Thymus (tissue), 11 donors: ENCODE results near the gene IGSF21. TPM values are rescaled to one million over a fixed set of nuclear protein-coding genes. Genes with fewer than 3 reads are reported as not detected.
A peak's percentile ranks its signal among the peaks of the same experiment; 100 is the strongest.

Experiments
- DNase-seq, 9 donors: peaks; one replicate each; pipeline ENCODE4 v3.0.0-alpha.2; 2013; ENCODE audit warnings: low spot score in 9 of 9, low read depth in 6 of 9, missing footprints in 1 of 9
- H3K27ac ChIP-seq, 2 donors: one replicate each; pipeline ENCODE4 v1.5.1; 2013; ENCODE audit warnings: control low read depth in 1 of 2, low read depth in 1 of 2, low read length in 1 of 2, mild to moderate bottlenecking in 1 of 2, moderate library complexity in 1 of 2
- H3K27me3 ChIP-seq, 2 donors: one replicate each; pipeline ENCODE4 v1.5.1; 2013; ENCODE audit warnings: low read length in 1 of 2; ENCODE audit not compliant: control insufficient read depth in 2 of 2, insufficient read depth in 1 of 2
- H3K36me3 ChIP-seq, 2 donors: one replicate each; pipeline ENCODE4 v1.5.1; 2013; ENCODE audit warnings: low read length in 1 of 2, mild to moderate bottlenecking in 1 of 2, moderate library complexity in 1 of 2; ENCODE audit not compliant: control insufficient read depth in 2 of 2, insufficient read depth in 2 of 2
- H3K4me1 ChIP-seq, 2 donors: one replicate each; pipeline ENCODE4 v1.5.1; 2013; ENCODE audit warnings: low read length in 2 of 2; ENCODE audit not compliant: control insufficient read depth in 2 of 2, insufficient read depth in 2 of 2
- H3K4me3 ChIP-seq, 2 donors: one replicate each; pipeline ENCODE4 v1.5.1; 2013; ENCODE audit warnings: low read length in 2 of 2, control low read depth in 1 of 2, mild to moderate bottlenecking in 1 of 2
- H3K9me3 ChIP-seq, 2 donors: one replicate each; pipeline ENCODE4 v1.5.1; 2013; ENCODE audit warnings: low read length in 1 of 2, mild to moderate bottlenecking in 1 of 2; ENCODE audit not compliant: control insufficient read depth in 2 of 2, insufficient read depth in 1 of 2
- WGBS: extraction: QIAGEN DNeasy Blood & Tissue Kit; methylation state at CpG from one replicate; pipeline ENCODE4 v1.1.7; 2013; 5-methylcytosine and 5-hydroxymethylcytosine counted together
- polyA plus RNA-seq: library from polyadenylated mRNA; stranded (reverse); fragments of 200-250 nt; gene quantifications from one replicate; pipeline ENCODE4 v1.2.3, GENCODE V29; 2013
- total RNA-seq: library from RNA; stranded (reverse); fragments of 120-200 nt; gene quantifications from one replicate; pipeline ENCODE4 v1.2.4, GENCODE V29; 2013
- donor health status: healthy.

Gene IGSF21
- total and polyA plus RNA-seq, 2 donors, result 0.85 to 2.1 TPM

GRCh38 chr1:18341291-18342069 is 233.9 kb downstream of the IGSF21 start:
- no peak overlapping the region for H3K4me3 ChIP-seq
- H3K36me3 ChIP-seq, result no peaks in the 10 kb centered on the region
- H3K27me3 ChIP-seq, result no peaks in the 10 kb centered on the region
- H3K9me3 ChIP-seq, result no peaks in the 10 kb centered on the region
- no peak overlapping the region for H3K27ac ChIP-seq
- DNase-seq, result no peak
- 83% methylated on average over 5 of the region's 5 CpGs for WGBS
- no peaks in the 10 kb centered on the region for H3K4me1 ChIP-seq

GRCh38 chr1:18342744-18343143 is 235.1 kb downstream of the IGSF21 start:
- H3K4me1 ChIP-seq, result no peaks in the 10 kb centered on the region
- DNase-seq, result no peak
- 93% methylated on average over 4 of the region's 4 CpGs for WGBS
- no peaks in the 10 kb centered on the region for H3K36me3 ChIP-seq
- no peak overlapping the region for H3K4me3 ChIP-seq
- no peak overlapping the region for H3K27ac ChIP-seq
- no peaks in the 10 kb centered on the region for H3K27me3 ChIP-seq
- no peaks in the 10 kb centered on the region for H3K9me3 ChIP-seq

- no peak for DNase-seq
- H3K27ac ChIP-seq, result no peak overlapping the region
- no peak overlapping the region for H3K4me3 ChIP-seq
- no peaks in the 10 kb centered on the region for H3K4me1 ChIP-seq
- H3K36me3 ChIP-seq, result no peaks in the 10 kb centered on the region
- H3K27me3 ChIP-seq, result no peaks in the 10 kb centered on the region
- H3K9me3 ChIP-seq, result no peaks in the 10 kb centered on the region
- WGBS, result 88% methylated on average over 5 of the region's 5 CpGs
These were observed 236.0 kb downstream of the IGSF21 start for GRCh38 chr1:18343581-18343980.

- no peak for DNase-seq
- Histone ChIP-seq H3K27ac (no peak overlapping the region), H3K36me3 (no peaks in the 10 kb centered on the region), H3K4me3 (no peak overlapping the region), H3K27me3 (no peaks in the 10 kb centered on the region), H3K9me3 (no peaks in the 10 kb centered on the region), H3K4me1 (no peaks in the 10 kb centered on the region)
- whole genome bisulfite sequencing, result 49% methylated on average over 3 of the region's 3 CpGs
These were observed 237.2 kb downstream of the IGSF21 start for GRCh38 chr1:18344755-18345154.

GRCh38 chr1:18347559-18347958 is 240.0 kb downstream of the IGSF21 start:
- WGBS, result 91% methylated on average over 5 of the region's 5 CpGs
- no peak for DNase-seq
- no peak overlapping the region for H3K4me3 ChIP-seq
- peaks cover 8 to 10% of the 10 kb centered on the region in 2 donors for H3K4me1 ChIP-seq
- H3K27ac ChIP-seq, result no peak overlapping the region
- no peaks in the 10 kb centered on the region for H3K36me3 ChIP-seq
- H3K27me3 ChIP-seq, result peaks cover 0 to 17% of the 10 kb centered on the region in 2 donors
- H3K9me3 ChIP-seq, result no peaks in the 10 kb centered on the region

- Histone ChIP-seq H3K9me3 (no peaks in the 10 kb centered on the region), H3K36me3 (no peaks in the 10 kb centered on the region), H3K4me3 (no peak overlapping the region), H3K27me3 (peaks cover 0 to 22% of the 10 kb centered on the region in 2 donors), H3K27ac (no peak overlapping the region), H3K4me1 (peaks cover 14 to 16% of the 10 kb centered on the region in 2 donors)
- 29% methylated on average over 3 of the region's 3 CpGs for WGBS
- no peak for DNase-seq
These were observed 240.8 kb downstream of the IGSF21 start for GRCh38 chr1:18348354-18348753.

- Histone ChIP-seq H3K4me3 (no peak overlapping the region), H3K4me1 (peaks cover 16 to 19% of the 10 kb centered on the region in 2 donors), H3K9me3 (no peaks in the 10 kb centered on the region), H3K36me3 (no peaks in the 10 kb centered on the region), H3K27ac (no peak overlapping the region), H3K27me3 (peaks cover 0 to 24% of the 10 kb centered on the region in 2 donors)
- DNase-seq, result no peak
- WGBS, result 67% methylated on average over 18 of the region's 18 CpGs
These were observed 243.1 kb downstream of the IGSF21 start for GRCh38 chr1:18350747-18351146.

GRCh38 chr1:18351735-18352134 is 244.1 kb downstream of the IGSF21 start:
- peak in 1 of 9 donors; percentile 5 for DNase-seq
- WGBS, result 76% methylated on average over 10 of the region's 10 CpGs
- Histone ChIP-seq H3K27ac (no peak overlapping the region), H3K4me1 (peaks cover 16 to 19% of the 10 kb centered on the region in 2 donors), H3K9me3 (no peaks in the 10 kb centered on the region), H3K27me3 (peaks cover 0 to 24% of the 10 kb centered on the region in 2 donors), H3K36me3 (no peaks in the 10 kb centered on the region), H3K4me3 (no peak overlapping the region)

- Histone ChIP-seq H3K4me1 (peaks cover 16 to 19% of the 10 kb centered on the region in 2 donors), H3K27me3 (peaks cover 0 to 24% of the 10 kb centered on the region in 2 donors), H3K9me3 (no peaks in the 10 kb centered on the region), H3K36me3 (no peaks in the 10 kb centered on the region), H3K27ac (peak overlapping the region; percentile 69 to 75), H3K4me3 (peak overlapping the region in 1 of 2 donors; percentile 48)
- 24% methylated on average over 17 of the region's 17 CpGs for WGBS
- DNase-seq, result peak; percentile 34 to 87 (median 57)
These were observed 245.2 kb downstream of the IGSF21 start for GRCh38 chr1:18352636-18353265.
